ENCODE data around the gene PTPN13. TPM values are rescaled to one million over a fixed set of nuclear protein-coding genes. Genes with fewer than 3 reads are reported as not detected.

PTPN13 gene
- total and polyA plus RNA-seq, 5 experiments from 2014 or later, result not detected

DNA sequence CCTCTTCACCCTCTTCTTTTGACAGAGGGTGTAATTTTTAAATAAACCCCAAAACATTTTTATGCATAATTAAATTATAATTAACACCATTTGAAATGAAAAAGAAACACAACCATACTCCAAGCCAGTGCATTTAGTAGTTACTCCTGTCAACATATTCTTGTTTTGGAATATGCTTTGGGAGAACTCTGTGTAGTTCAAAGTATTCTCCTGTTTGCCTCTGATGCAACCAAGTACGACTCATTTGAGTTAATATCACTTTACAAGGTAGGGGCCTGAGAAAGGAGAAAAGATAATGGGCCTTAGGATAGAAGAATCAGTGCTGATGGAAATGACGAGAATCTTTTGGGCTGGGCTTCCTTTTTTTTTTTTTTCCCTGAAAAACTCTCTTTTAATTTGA lies 2.7 kb downstream of the PTPN13 start:
- no peak for DNase-seq
- H3K27me3 Mint-ChIP-seq, result peaks cover 23 to 59% (median 35%) of the 10 kb centered on the region in 5 donors
- no peaks in the 10 kb centered on the region for H3K9me3 Mint-ChIP-seq
- no peak overlapping the region for H3K4me3 Mint-ChIP-seq
- no peak for ATAC-seq
- H3K27ac Mint-ChIP-seq, result no peak overlapping the region
- H3K4me1 Mint-ChIP-seq, result peaks cover 8 to 17% (median 14%) of the 10 kb centered on the region in 4 donors
- POLR2A ChIA-PET, result no interaction called here
- H3K36me3 Mint-ChIP-seq, result no peaks in the 10 kb centered on the region

DNA sequence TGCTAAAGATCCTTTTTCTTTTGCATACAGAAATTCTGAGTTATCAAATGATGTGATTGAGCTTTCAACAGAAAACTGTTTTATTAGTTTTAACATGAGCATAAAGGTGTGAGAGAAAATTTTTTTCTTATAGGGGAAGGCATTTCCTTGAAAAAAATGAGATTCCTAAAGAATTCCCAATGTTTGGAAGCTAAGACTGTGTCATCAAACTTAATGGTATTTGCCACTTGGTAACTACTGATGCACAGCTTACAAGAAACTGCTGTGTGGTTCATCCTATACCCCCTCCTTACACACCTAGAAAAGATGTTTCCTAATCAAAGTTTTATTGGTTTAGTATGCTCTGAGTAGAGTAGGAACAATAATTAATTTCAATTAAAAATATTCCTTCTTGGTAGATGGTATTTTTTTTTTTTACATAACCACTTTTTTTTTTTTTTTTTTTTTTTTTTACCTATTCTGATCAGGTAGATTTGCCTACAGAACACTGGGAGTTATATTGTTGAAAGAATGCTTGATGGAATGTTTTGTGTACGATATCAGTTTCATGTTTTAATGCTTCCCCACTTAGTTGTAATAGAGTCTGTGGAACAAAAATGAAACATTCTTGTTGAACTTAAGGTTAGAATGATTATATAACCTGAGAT lies 6.0 kb downstream of the PTPN13 start:
- POLR2A ChIA-PET, result no interaction called here
- H3K27me3 Mint-ChIP-seq, result peaks cover 17 to 28% (median 24%) of the 10 kb centered on the region in 5 donors
- ATAC-seq (no peak), DNase-seq (no peak)
- H3K4me3 Mint-ChIP-seq, result no peak overlapping the region
- no peaks in the 10 kb centered on the region for H3K36me3 Mint-ChIP-seq
- H3K4me1 Mint-ChIP-seq, result peaks cover under 1 to 6% (median 4%) of the 10 kb centered on the region in 4 donors
- H3K9me3 Mint-ChIP-seq, result no peaks in the 10 kb centered on the region
- no peak overlapping the region for H3K27ac Mint-ChIP-seq

DNA sequence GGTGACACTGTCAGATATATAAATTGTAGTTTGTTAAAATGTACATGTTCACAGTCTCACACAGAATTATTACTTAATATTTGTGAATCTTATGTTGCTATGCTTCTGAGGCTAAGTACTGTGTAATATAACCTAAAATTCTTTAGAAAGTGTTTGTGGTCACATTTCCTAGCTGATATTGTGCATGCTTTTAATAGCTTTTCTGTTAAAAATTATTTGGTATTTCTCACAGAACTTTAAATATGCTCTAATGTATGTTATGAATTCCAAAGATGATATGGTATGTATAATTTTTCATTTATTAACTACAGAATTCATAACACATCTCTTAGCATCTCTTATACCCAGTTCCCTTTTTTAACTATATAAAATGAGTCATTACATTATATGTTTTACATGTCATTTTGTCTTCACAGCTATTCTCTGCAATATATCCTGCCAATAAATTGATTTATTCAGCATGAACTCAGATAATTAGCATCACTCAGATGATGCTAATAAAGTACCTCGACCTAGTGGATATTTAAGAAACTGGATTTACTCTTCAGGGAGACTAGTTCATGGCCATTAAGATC lies 9.3 kb downstream of the PTPN13 start:
- Mint-ChIP-seq H3K4me3 (no peak overlapping the region), H3K36me3 (no peaks in the 10 kb centered on the region), H3K27ac (no peak overlapping the region), H3K9me3 (no peaks in the 10 kb centered on the region), H3K27me3 (peaks cover 0 to 11% (median 2%) of the 10 kb centered on the region in 5 donors), H3K4me1 (no peaks in the 10 kb centered on the region)
- no peak for DNase-seq
- POLR2A ChIA-PET, result no interaction called here
- ATAC-seq, result no peak

DNA sequence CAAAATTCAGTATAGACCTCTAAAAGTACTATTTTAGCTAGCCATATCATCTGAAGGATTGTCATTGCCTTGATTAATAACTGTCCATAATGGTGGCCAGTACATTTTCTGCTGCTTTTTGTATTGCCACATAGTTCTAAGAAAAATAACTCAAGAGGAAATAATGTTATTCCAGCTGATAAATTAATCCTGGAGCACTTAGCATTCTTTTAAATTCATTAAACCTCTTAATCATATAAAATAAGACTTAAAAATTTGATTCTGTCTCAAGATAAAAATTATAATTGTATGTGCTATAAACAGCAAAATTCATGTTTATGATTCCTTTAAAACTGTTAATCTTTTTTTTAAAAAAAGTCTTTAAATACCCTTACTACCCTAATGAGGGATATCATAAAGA lies 12.7 kb downstream of the PTPN13 start:
- Mint-ChIP-seq H3K9me3 (no peaks in the 10 kb centered on the region), H3K27ac (no peak overlapping the region), H3K4me1 (no peaks in the 10 kb centered on the region), H3K36me3 (no peaks in the 10 kb centered on the region), H3K27me3 (peaks cover 0 to 7% (median 0%) of the 10 kb centered on the region in 5 donors), H3K4me3 (no peak overlapping the region)
- ATAC-seq (no peak), DNase-seq (no peak)
- POLR2A ChIA-PET, result no interaction called here

DNA sequence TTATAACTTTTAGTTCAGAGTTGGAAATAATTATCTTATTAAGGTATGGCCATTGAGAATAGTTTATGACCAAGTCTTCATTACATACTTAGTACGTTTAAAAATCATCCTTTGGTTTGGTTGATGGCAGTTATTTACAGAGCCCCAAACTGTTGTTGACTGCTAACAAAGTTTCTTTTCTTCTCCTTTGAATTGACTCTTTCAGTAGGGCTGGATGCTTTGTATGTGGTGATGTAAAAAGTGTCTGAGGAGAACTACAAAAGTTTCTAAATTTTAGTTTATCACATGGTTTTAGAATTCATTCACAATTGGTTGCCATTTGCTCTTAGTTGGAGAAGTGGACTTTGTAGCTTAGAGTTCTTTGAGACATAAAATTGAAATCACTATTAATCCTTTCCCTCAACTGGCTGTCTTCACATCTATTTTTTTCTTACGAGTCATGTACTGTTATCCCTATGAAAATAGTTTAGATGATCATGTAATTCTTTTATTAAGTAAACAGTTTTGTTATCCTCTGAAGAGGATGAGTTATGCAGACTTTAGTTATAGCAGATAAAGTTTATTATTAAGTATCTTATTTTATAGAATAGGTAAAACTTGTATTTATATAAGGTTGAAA lies 14.8 kb downstream of the PTPN13 start:
- DNase-seq, result no peak
- peaks cover 0 to 2% (median 0%) of the 10 kb centered on the region in 4 donors for H3K4me1 Mint-ChIP-seq
- POLR2A ChIA-PET, result no interaction called here
- no peaks in the 10 kb centered on the region for H3K9me3 Mint-ChIP-seq
- peaks cover 0 to 7% (median 1%) of the 10 kb centered on the region in 5 donors for H3K27me3 Mint-ChIP-seq
- no peaks in the 10 kb centered on the region for H3K36me3 Mint-ChIP-seq
- no peak for ATAC-seq
- H3K27ac Mint-ChIP-seq, result no peak overlapping the region
- H3K4me3 Mint-ChIP-seq, result no peak overlapping the region

DNA sequence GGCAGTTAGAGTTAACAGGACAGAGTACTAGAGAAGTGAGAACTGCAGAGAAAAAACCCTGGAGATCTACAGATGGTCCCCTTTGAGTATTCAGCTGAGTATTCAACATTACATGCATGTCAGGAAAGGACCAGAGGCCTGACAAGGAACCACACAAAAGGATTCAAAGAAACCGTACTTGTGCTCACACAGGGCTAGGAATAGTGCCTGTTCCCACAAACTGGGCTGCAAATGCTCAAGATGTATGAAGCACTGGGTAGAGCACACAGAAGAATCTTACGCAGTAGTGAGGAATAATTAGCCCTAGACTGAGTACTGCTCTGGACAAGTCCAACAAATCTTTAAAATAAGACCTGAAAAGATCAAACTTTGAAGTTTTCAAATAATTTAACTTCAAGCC lies 17.6 kb downstream of the PTPN13 start:
- no peak for DNase-seq
- no peak overlapping the region for H3K27ac Mint-ChIP-seq
- H3K9me3 Mint-ChIP-seq, result peaks cover 0 to 2% (median 0%) of the 10 kb centered on the region in 9 donors
- POLR2A ChIA-PET, result no interaction called here
- no peak for ATAC-seq
- peaks cover 0 to 2% (median 0%) of the 10 kb centered on the region in 4 donors for H3K4me1 Mint-ChIP-seq
- H3K27me3 Mint-ChIP-seq, result peaks cover 0 to 7% (median 0%) of the 10 kb centered on the region in 5 donors
- H3K4me3 Mint-ChIP-seq, result no peak overlapping the region
- H3K36me3 Mint-ChIP-seq, result no peaks in the 10 kb centered on the region

DNA sequence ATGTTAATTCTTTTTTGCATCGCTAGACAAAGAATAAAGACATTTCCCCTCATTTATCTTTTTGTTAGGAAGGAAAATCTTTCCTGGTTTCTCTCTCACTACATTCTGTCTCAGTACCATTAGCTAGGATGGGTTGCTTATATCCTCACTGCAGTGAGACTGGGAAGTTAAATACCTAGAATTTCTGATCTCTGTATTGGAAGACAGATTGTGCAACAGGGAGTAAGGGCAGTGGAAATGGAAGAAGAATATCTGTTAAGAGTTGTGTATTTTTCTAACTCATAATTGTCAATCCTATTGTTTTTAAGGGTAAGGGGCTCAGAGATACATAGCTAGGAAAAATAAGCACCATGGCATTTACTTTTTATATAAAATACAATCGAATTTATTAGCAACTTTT lies 19.6 kb downstream of the PTPN13 start:
- H3K36me3 Mint-ChIP-seq, result no peaks in the 10 kb centered on the region
- no peak for DNase-seq
- H3K9me3 Mint-ChIP-seq, result peaks cover 0 to 4% (median 0%) of the 10 kb centered on the region in 9 donors
- POLR2A ChIA-PET, result no interaction called here
- H3K27me3 Mint-ChIP-seq, result peaks cover 0 to 7% (median 1%) of the 10 kb centered on the region in 5 donors
- H3K27ac Mint-ChIP-seq, result no peak overlapping the region
- H3K4me1 Mint-ChIP-seq, result peaks cover 0 to 2% (median 0%) of the 10 kb centered on the region in 4 donors
- no peak for ATAC-seq
- H3K4me3 Mint-ChIP-seq, result no peak overlapping the region

DNA sequence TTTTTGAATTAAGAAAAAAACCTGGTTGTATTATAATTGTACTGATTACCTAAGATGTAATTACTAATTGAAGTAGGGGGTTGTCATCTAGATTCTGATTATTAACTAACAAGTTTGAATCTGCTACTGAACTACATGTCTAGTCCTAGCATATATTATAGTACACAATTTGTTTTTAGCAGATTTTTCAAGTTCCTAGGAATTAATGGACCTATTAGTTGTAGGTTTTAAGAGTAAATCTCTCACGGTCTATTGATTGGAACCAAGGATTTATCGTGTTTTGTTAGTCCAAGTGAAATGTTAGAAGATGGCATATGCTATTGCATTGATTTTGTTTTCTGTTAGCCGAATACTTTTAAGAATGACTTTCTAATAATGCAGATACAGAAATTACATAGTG lies 20.8 kb downstream of the PTPN13 start:
- ATAC-seq (no peak), DNase-seq (no peak)
- Mint-ChIP-seq H3K36me3 (no peaks in the 10 kb centered on the region), H3K27me3 (peaks cover 0 to 7% (median 3%) of the 10 kb centered on the region in 5 donors), H3K4me1 (peaks cover 0 to 2% (median 0%) of the 10 kb centered on the region in 4 donors), H3K4me3 (no peak overlapping the region), H3K27ac (no peak overlapping the region), H3K9me3 (peaks cover 0 to 7% (median 2%) of the 10 kb centered on the region in 9 donors)
- POLR2A ChIA-PET, result no interaction called here

DNA sequence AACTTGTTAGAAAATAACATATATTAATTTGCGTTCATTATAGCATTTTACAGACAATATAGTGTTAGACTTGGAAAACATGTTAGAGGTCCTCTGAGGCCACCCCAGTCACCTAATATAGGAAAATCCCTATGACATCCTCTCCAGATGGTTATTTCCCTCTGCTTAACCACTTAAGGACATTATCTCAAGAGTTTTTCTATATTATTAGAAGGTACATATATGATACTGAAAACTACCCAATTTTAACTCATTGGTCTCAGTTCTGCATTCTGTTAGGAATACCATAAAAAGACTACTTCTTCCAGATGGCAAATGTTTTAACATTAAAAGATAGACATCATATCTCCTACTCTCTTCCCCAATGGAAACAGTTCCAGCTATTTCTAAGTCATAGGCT lies 21.4 kb downstream of the PTPN13 start:
- Mint-ChIP-seq H3K27ac (no peak overlapping the region), H3K4me1 (peaks cover 0 to 2% (median 0%) of the 10 kb centered on the region in 4 donors), H3K36me3 (no peaks in the 10 kb centered on the region), H3K27me3 (peaks cover 0 to 7% (median 3%) of the 10 kb centered on the region in 5 donors), H3K4me3 (peak overlapping the region in 1 of 10 donors; percentile 38), H3K9me3 (peaks cover 0 to 7% (median 2%) of the 10 kb centered on the region in 9 donors)
- ATAC-seq (no peak), DNase-seq (no peak)
- POLR2A ChIA-PET, result no interaction called here

DNA sequence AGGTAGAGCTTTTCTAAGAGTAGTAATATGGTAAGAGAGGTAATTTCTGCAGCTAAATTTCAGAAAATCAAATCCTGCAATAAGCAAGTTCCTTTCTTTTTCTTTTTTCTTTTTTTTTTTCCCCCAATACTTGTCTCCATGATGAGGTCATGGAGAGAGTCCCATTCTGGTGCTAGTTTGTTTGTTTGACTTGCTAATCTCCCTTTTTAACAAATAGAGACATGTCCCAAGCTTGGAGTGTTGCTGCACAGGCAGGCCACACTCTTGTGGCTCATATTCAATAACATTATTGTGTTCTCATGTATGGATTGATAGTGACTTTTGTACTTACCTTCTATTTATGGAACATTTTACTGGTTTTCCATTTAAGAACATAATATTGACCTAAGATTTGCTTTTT lies 25.5 kb downstream of the PTPN13 start:
- DNase-seq (no peak), ATAC-seq (no peak)
- Mint-ChIP-seq H3K27me3 (peaks cover 0 to 3% (median 2%) of the 10 kb centered on the region in 5 donors), H3K4me1 (no peaks in the 10 kb centered on the region), H3K9me3 (peaks cover 0 to 7% (median 2%) of the 10 kb centered on the region in 9 donors), H3K4me3 (no peak overlapping the region), H3K27ac (no peak overlapping the region), H3K36me3 (no peaks in the 10 kb centered on the region)
- POLR2A ChIA-PET, result no interaction called here

DNA sequence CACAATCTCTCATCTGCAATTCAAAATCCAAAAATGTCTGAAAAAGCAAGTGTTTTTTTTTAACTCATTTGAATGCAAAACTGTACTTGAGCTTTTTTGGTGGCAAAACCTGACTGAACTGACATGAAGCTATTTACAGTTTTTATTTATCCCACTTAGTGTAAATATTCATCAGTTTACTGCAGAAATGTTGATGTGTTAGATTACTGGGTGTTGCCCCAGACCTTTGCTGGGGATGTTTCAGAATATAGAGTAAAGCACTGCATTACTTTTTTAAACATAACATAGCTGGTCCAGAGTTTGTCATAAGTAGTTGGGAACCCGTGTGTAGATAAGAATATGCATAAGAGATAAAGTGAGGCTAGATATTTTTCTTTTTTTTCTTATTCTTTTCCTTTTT lies 27.3 kb downstream of the PTPN13 start:
- Mint-ChIP-seq H3K36me3 (no peaks in the 10 kb centered on the region), H3K4me1 (no peaks in the 10 kb centered on the region), H3K9me3 (peaks cover 0 to 7% (median 2%) of the 10 kb centered on the region in 9 donors), H3K27ac (no peak overlapping the region), H3K27me3 (peaks cover 0 to 3% (median 2%) of the 10 kb centered on the region in 5 donors), H3K4me3 (no peak overlapping the region)
- ATAC-seq (no peak), DNase-seq (no peak)
- POLR2A ChIA-PET, result no interaction called here

DNA sequence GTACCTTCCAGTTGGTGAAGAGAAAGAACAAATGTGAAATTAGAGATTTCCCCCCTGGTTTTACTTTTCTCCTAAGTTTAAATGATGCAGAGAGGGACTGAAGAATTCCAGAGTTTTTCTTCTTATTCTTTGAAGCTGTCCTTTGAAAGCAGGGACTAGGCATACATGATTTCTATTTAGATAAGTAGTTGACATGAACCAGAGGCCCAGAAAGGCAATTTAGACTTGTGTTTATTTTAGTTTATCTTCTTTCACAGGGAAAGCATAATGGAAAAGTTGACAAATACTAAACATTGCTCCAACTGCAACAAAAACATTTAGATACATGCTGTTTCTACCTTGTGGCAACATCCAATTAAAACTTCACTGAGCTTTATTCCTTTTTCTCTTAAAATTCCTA lies 32.0 kb downstream of the PTPN13 start:
- Mint-ChIP-seq H3K9me3 (no peaks in the 10 kb centered on the region), H3K4me3 (no peak overlapping the region), H3K4me1 (no peaks in the 10 kb centered on the region), H3K27ac (no peak overlapping the region), H3K27me3 (peaks cover 0 to 3% (median 0%) of the 10 kb centered on the region in 5 donors), H3K36me3 (no peaks in the 10 kb centered on the region)
- no peak for DNase-seq
- POLR2A ChIA-PET, result no interaction called here
- ATAC-seq, result no peak

DNA sequence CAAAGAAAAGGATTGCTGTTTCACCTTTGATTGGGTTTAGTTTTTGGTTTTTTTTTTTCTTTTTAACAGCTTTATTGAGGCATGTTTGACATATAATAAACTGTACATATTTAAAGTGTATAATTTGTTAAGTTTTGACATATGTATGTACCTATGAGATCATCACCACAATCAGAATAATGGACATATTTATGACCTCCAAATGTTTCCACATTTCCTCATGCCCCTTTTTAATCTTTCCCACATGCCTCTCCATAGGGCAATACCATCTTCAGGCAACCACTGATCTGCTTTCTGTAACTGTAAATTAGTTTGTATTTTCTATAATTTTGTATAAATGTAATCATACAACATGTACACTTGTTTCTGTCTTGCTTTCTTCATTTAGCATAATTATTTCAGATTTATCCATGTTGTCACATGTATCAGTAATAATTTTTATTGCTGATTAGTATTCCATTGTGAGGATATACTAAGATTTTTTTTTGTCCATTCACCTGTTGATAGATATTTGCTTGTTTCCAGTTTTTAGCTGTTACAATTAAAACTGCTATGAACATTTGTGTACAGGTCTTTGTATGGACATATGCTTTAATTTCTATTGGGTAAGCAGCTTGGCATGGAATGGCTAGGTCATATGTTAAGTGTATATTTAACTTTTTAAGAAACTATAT lies 33.5 kb downstream of the PTPN13 start:
- no peaks in the 10 kb centered on the region for H3K4me1 Mint-ChIP-seq
- POLR2A ChIA-PET, result no interaction called here
- DNase-seq, result no peak
- no peak overlapping the region for H3K27ac Mint-ChIP-seq
- no peak overlapping the region for H3K4me3 Mint-ChIP-seq
- peaks cover 0 to 5% (median 1%) of the 10 kb centered on the region in 5 donors for H3K27me3 Mint-ChIP-seq
- H3K9me3 Mint-ChIP-seq, result peaks cover 0 to 5% (median 0%) of the 10 kb centered on the region in 9 donors
- ATAC-seq, result no peak
- no peaks in the 10 kb centered on the region for H3K36me3 Mint-ChIP-seq

All from naive thymus-derived CD8-positive, alpha-beta T cell (primary cell).